Measurements from ENCODE around the gene HSF2BP. TPM values are rescaled to one million over a fixed set of nuclear protein-coding genes. Genes with fewer than 3 reads are reported as not detected.

The HSF2BP gene
- total RNA-seq, 4 donors from 2014 or later = 0.35 to 0.67 TPM; not detected in 2

- DNase-seq = no peak
- H3K9me3 ChIP-seq = no peaks in the 10 kb centered on the region
- no peak overlapping the region for H3K4me3 ChIP-seq
- H3K36me3 ChIP-seq = no peaks in the 10 kb centered on the region
- TF ChIP-seq POLR2A (IDR thresholded peaks at IDR 0.05) = no peak
- H3K27ac ChIP-seq = no peak overlapping the region
- no peaks in the 10 kb centered on the region for H3K27me3 ChIP-seq
- H3K4me1 ChIP-seq = peaks cover 3 to 19% (median 4%) of the 10 kb centered on the region in 4 donors
These were observed 3.0 kb upstream of the HSF2BP start for GRCh38 chr21:43662286-43662685.

GRCh38 chr21:43658769-43659135, 536 bp downstream of the HSF2BP start:
- no peak for TF ChIP-seq POLR2A (IDR thresholded peaks at IDR 0.05)
- TF ChIP-seq, protein P1, sequence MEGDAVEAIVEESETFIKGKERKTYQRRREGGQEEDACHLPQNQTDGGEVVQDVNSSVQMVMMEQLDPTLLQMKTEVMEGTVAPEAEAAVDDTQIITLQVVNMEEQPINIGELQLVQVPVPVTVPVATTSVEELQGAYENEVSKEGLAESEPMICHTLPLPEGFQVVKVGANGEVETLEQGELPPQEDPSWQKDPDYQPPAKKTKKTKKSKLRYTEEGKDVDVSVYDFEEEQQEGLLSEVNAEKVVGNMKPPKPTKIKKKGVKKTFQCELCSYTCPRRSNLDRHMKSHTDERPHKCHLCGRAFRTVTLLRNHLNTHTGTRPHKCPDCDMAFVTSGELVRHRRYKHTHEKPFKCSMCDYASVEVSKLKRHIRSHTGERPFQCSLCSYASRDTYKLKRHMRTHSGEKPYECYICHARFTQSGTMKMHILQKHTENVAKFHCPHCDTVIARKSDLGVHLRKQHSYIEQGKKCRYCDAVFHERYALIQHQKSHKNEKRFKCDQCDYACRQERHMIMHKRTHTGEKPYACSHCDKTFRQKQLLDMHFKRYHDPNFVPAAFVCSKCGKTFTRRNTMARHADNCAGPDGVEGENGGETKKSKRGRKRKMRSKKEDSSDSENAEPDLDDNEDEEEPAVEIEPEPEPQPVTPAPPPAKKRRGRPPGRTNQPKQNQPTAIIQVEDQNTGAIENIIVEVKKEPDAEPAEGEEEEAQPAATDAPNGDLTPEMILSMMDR (IDR thresholded peaks at IDR 0.05) = no peak
- DNase-seq = no peak
- Histone ChIP-seq H3K36me3 (no peaks in the 10 kb centered on the region), H3K9me3 (no peaks in the 10 kb centered on the region), H3K27me3 (no peaks in the 10 kb centered on the region), H3K27ac (peak overlapping the region; percentile 83 to 88 (median 85)), H3K4me1 (peaks cover 3 to 19% (median 4%) of the 10 kb centered on the region in 4 donors), H3K4me3 (peak overlapping the region; percentile 68 to 100 (median 92))

DNA sequence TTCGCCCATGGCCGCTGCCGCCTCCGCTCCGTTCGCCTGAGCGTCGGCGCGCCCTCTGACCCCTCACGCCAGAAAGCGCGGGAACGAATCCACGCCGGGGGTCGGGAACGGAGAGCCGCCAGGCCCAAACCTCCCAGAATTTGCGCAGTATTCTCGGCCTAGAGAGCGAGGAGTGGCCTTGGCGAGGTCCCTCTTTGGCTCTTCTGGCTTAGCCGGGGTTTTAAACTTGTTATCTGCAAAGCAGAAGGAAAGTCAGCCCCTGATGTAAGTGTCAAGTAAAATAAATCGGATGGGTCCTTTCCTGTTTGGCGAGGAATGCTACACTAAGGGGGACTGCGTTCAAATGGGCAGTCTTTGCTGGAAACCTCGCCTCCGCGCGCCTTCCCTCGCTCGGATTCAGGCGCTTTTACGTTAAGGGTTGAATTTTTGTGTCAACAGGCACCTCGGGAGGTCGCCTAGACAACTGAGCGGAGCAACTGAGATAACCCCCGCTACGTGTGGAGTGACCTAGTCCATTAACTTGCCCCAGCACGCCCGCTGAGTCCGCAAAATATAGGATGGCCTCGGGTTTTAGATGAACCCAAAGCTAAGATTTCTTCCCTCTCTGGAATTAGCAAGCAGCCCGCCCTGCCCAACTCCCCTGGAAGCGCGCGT, 1.1 kb downstream of the HSF2BP start:
- Histone ChIP-seq H3K27me3 (no peaks in the 10 kb centered on the region), H3K9me3 (no peaks in the 10 kb centered on the region), H3K36me3 (no peaks in the 10 kb centered on the region), H3K4me1 (peaks cover 3 to 19% (median 4%) of the 10 kb centered on the region in 4 donors), H3K4me3 (no peak overlapping the region), H3K27ac (no peak overlapping the region)
- TF ChIP-seq, protein P1 (IDR thresholded peaks at IDR 0.05) = no peak
- TF ChIP-seq POLR2A (IDR thresholded peaks at IDR 0.05) = no peak
- no peak for DNase-seq

DNA sequence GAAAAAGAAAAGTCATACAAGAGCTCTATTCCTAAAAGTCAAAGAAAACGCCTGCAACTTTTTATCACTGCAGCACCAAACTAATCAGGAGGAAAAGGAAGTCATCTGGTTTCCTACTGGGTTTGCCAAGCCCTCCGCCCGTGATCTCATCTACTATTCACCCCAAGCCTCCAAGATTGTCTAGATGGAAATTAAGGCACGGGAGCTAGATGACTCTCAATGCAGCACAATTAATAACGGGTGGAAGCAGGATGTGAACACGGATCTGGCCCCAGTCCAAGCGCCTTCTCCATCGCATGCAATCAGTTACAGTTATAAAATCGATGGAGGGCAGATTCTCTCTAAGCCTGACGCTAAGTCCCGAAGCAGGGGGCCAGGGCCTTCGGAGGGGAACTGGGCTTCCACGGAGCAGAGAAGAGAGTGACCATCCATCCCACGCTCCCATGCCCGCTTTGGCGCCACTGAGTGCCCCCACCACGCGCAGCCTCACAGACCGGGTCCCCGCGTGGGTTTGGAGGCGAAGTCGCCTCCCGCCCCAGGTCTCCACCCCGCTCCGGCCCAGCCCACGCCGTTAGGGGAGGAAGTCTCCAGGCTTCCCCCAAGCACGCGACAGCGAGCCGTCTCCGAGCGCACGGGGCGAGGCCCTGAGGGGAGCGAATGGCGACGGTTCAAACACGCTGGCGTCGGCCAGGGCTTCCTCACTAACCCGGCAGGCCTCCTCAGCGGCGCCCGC, 1.8 kb downstream of the HSF2BP start:
- no peak for TF ChIP-seq POLR2A (IDR thresholded peaks at IDR 0.05)
- TF ChIP-seq, protein P1 (IDR thresholded peaks at IDR 0.05) = no peak
- H3K27me3 ChIP-seq = no peaks in the 10 kb centered on the region

DNA sequence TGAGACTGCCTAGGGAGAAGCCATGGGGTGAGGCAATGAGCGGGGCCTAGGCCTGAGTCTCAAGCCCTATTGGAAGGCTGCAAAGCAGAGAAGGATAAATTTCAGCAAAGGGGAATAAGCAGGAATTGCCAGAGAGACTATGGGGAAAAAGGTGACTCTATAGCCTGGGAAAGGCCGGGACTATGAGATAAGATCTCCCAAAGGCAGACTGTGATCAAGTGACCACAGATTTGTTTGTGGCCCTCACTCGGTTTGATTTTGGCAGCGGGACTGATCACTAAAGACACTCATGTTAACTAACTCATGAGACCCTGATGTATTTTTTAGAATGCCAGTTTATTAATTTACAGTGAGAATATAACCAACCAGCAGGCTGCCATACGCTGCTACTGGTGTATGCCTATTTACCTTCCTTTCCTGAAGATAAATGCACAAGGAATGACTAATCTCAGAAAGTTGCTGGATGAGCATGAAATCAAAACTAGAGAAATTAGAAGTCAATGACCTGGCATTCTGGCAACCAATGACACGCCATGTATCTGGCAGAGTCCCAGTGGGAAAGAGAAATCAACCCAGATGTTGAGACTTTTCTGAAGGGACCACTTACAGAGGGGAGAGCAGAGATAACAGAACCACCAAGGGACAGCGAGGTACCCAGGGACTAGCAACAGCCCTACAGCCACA, 4.3 kb downstream of the HSF2BP start:
- no peak for DNase-seq
- Histone ChIP-seq H3K27me3 (no peaks in the 10 kb centered on the region), H3K27ac (no peak overlapping the region), H3K4me1 (peaks cover 0 to 6% (median 3%) of the 10 kb centered on the region in 4 donors), H3K36me3 (no peaks in the 10 kb centered on the region), H3K4me3 (no peak overlapping the region), H3K9me3 (no peaks in the 10 kb centered on the region)
- TF ChIP-seq POLR2A (IDR thresholded peaks at IDR 0.05) = no peak
- TF ChIP-seq, protein P1 (IDR thresholded peaks at IDR 0.05) = no peak

More for the DNA sequence above, 1.8 kb downstream of the HSF2BP start:
- Histone ChIP-seq H3K4me3 (no peak overlapping the region), H3K4me1 (peaks cover 3 to 19% (median 4%) of the 10 kb centered on the region in 4 donors), H3K27ac (no peak overlapping the region), H3K36me3 (no peaks in the 10 kb centered on the region), H3K9me3 (no peaks in the 10 kb centered on the region)
- no peak for DNase-seq

DNA sequence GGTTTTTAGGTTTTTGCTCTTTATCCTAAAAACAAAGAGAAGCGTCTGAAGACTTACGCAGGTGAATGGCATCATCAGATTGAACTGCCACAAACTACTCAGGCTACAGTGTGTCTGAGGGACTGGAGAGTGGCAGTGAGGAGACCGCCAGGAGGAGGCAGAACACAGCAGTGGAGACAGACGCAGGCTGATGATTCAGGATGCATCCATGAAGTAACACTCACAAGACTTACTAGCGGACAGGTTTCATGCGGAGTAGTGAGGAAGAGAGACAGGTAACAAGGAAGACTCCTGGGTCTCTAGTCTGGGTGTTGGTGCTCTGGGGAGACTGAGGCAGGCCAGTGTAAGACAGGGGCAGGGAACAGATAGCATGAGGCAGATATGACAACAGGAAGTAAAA, 5.7 kb downstream of the HSF2BP start:
- Histone ChIP-seq H3K9me3 (no peaks in the 10 kb centered on the region), H3K36me3 (no peaks in the 10 kb centered on the region), H3K27me3 (no peaks in the 10 kb centered on the region), H3K4me1 (no peaks in the 10 kb centered on the region), H3K4me3 (no peak overlapping the region), H3K27ac (no peak overlapping the region)
- TF ChIP-seq POLR2A (IDR thresholded peaks at IDR 0.05) = no peak
- TF ChIP-seq, protein P1 (IDR thresholded peaks at IDR 0.05) = no peak
- no peak for DNase-seq
